Skeletal muscle tissue (tissue), 4 donors: Measurements from ENCODE around the gene MICAL3. TPM values are rescaled to one million over a fixed set of nuclear protein-coding genes. Genes with fewer than 3 reads are reported as not detected.

Source experiments
- H3K27ac ChIP-seq: one replicate; pipeline ENCODE4 v1.7.0; 2013; ENCODE audit warnings: mild to moderate bottlenecking, low read depth, low read length, inconsistent platforms
- H3K27me3 ChIP-seq, 3 donors: one replicate each; pipeline ENCODE4 v1.7.0; 2013; ENCODE audit warnings: low read length in 3 of 3; ENCODE audit not compliant: control insufficient read depth in 3 of 3, insufficient read depth in 3 of 3
- H3K36me3 ChIP-seq, 3 donors: one replicate each; pipeline ENCODE4 v1.7.0; 2013; ENCODE audit warnings: low read length in 3 of 3; ENCODE audit not compliant: control insufficient read depth in 3 of 3, insufficient read depth in 3 of 3
- H3K4me1 ChIP-seq, 3 donors: one replicate each; pipeline ENCODE4 v1.7.0; 2013; ENCODE audit warnings: low read length in 3 of 3, mild to moderate bottlenecking in 3 of 3; ENCODE audit not compliant: control insufficient read depth in 3 of 3, insufficient read depth in 3 of 3
- H3K4me3 ChIP-seq, 3 donors: one replicate each; pipeline ENCODE4 v1.7.0; 2013; ENCODE audit warnings: low read length in 3 of 3
- H3K9ac ChIP-seq, 3 donors: one replicate each; pipeline ENCODE4 v1.7.0; 2013; ENCODE audit warnings: low read length in 3 of 3, mild to moderate bottlenecking in 3 of 3, moderate library complexity in 2 of 3, low read depth in 1 of 3
- H3K9me3 ChIP-seq, 3 donors: one replicate each; pipeline ENCODE4 v1.7.0; 2013; ENCODE audit warnings: low read length in 3 of 3; ENCODE audit not compliant: control insufficient read depth in 3 of 3
- total RNA-seq: library from RNA; depleted of rRNA; stranded (reverse); fragments of >200 nt; gene quantifications from one replicate; pipeline ENCODE4 v1.2.3, GENCODE V29; 2014
- donor health status: Osteomylitis.

The MICAL3 gene
- total RNA-seq, 1 donor from 2014 or later, result 20.9 TPM

DNA sequence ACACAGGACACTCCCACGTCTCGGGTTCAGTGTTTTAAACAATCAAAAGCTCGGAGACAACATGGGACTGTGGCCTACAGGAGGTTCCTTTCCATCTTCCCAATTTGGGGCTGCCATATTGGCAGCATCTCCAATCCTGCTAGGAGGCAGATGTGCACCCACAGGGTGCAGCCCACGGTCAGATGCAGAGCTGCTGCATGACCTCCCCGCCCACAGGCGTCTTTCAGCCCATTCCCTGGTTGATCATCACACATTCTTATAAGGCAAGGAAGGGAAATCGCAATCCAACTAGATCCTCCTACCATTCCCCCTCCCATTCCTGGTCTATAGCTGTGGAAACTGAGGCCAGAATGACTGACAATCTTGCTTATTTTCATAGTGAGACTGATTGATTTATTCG, 121.4 kb downstream of the MICAL3 start:
- peaks cover 18 to 45% (median 26%) of the 10 kb centered on the region in 3 donors for H3K36me3 ChIP-seq
- no peak overlapping the region for H3K9ac ChIP-seq
- H3K4me3 ChIP-seq, result no peak overlapping the region
- no peaks in the 10 kb centered on the region for H3K9me3 ChIP-seq
- H3K27ac ChIP-seq, result no peak overlapping the region
- H3K27me3 ChIP-seq, result no peaks in the 10 kb centered on the region
- H3K4me1 ChIP-seq, result peaks cover 26 to 62% (median 36%) of the 10 kb centered on the region in 3 donors

DNA sequence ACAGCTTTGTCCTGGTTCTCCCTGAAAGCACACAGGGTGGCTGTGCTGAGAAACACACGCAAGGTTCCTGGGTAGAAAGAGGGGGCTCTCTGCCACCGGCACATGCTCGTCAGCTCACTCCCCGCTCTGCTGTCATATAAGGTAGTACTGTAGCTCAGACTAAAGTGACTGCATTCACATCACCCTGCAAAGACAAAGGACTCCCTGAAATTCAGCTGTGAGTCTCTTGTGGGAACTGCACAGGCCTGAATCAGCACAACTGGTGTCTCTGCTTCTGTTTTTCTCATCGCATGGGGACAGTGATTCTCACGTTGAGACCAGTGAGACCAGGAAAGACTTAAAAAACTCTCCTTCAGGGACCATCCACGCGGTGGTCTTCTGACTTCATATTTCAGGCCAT, 126.0 kb downstream of the MICAL3 start:
- Histone ChIP-seq H3K27me3 (no peaks in the 10 kb centered on the region), H3K36me3 (peaks cover 22 to 35% (median 30%) of the 10 kb centered on the region in 3 donors), H3K4me3 (no peak overlapping the region), H3K9ac (peak overlapping the region; percentile 2 to 51 (median 30)), H3K9me3 (no peaks in the 10 kb centered on the region), H3K4me1 (peaks cover 16 to 34% (median 18%) of the 10 kb centered on the region in 3 donors), H3K27ac (peak overlapping the region; percentile 14)

DNA sequence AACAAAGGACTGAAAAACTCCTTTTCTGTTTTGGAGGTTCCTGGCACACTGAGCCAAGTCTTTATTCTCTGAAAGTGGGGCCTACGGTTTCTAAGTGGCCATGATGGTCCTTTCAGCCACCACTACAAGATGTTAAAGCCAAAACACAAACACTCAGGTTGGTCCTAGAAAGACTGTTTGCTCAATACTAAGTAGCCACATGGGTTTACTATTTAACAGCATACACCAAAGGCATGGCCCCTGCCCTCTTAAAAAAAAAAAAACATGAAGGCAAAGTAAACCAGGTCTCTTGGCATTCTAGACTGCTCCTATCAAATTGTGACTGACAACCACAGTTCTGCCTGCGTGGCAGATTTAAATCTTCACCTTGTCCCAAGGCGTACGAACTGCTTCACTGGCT, 126.5 kb downstream of the MICAL3 start:
- Histone ChIP-seq H3K4me3 (no peak overlapping the region), H3K4me1 (peaks cover 11 to 32% (median 13%) of the 10 kb centered on the region in 3 donors), H3K27ac (peak overlapping the region; percentile 14), H3K9me3 (no peaks in the 10 kb centered on the region), H3K9ac (peak overlapping the region in 2 of 3 donors; percentile 2 to 51), H3K36me3 (peaks cover 27 to 40% (median 34%) of the 10 kb centered on the region in 3 donors), H3K27me3 (no peaks in the 10 kb centered on the region)

DNA sequence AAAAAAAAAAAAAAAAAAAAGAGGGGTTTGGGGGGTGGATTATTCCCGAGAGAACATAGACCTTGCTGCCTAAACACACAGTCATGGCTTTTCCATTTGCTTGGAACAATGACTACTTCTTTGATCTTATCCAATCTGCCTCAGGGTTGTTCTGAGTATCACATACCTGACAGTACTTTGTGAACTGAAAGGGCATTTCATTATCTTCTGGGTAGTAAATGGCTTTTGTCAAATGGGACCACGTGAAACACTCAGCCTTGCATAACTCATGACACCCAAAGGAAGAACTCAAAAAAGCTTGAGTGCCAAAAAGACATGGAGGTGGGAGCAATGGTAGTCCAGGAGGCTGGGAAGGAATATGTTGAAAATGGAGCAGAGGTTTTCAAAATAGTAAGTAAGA, 126.9 kb downstream of the MICAL3 start:
- no peaks in the 10 kb centered on the region for H3K27me3 ChIP-seq
- peak overlapping the region; percentile 14 for H3K27ac ChIP-seq
- peaks cover 31 to 38% (median 38%) of the 10 kb centered on the region in 3 donors for H3K36me3 ChIP-seq

DNA sequence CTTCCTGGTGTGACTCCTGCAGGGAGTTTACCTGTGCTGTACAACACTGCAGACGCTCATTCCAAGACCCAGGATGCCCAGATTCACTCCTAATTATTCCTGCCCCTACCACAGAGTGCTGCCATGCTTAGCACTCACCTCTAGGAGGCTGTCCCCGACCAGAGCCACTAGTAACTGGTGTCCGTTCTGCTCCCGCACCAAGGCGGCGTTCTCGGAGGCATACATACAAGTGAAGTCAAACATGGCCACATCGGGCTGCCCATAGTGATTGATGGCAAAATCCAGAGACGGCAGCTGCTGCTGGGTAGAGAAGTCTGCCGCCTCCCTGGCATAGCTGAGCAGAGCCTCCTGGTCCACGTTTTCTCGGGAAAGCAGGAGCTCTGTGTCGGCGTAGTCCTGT, 127.8 kb downstream of the MICAL3 start:
- H3K9me3 ChIP-seq, result no peaks in the 10 kb centered on the region
- peak overlapping the region; percentile 70 for H3K27ac ChIP-seq
- H3K36me3 ChIP-seq, result peaks cover 31 to 38% (median 35%) of the 10 kb centered on the region in 3 donors
- H3K4me3 ChIP-seq, result peak overlapping the region in 1 of 3 donors; percentile 38
- peaks cover 18 to 42% (median 18%) of the 10 kb centered on the region in 3 donors for H3K4me1 ChIP-seq
- H3K27me3 ChIP-seq, result no peaks in the 10 kb centered on the region
- H3K9ac ChIP-seq, result peak overlapping the region in 1 of 3 donors; percentile 47

More for the DNA sequence above, 126.9 kb downstream of the MICAL3 start:
- Histone ChIP-seq H3K4me1 (peaks cover 11 to 34% (median 12%) of the 10 kb centered on the region in 3 donors), H3K9me3 (no peaks in the 10 kb centered on the region), H3K4me3 (no peak overlapping the region), H3K9ac (no peak overlapping the region)

DNA sequence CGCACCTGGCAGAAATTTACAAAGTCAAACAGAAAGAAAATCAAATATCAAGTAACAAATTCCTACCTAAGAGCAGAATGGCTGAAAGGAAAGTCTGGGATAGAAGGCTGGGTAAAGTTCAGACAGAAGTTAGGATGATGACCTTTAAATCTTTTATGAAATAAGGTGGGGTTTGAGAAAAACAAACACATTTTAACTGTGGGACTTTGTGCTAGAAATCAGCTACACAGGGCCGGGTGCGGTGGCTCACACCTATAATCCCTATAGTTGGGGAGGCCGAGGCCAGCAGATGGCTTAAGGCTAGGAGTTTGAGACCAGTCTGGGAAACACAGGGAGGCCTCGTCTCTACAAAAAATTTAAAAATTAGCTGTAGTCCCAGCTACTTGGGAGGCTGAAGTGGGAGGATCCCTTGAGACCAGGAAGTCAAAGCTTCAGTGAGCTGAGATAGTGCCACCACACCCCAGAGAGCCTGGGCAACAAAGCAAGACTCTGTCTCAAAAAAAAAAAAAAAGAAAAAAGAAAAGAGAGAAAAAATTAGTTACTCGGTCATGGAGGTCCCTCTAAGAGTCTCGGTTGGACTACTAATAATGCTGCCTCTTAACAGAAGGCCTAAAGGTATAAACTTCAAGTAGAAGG, 130.3 kb downstream of the MICAL3 start:
- Histone ChIP-seq H3K27me3 (no peaks in the 10 kb centered on the region), H3K9ac (no peak overlapping the region), H3K36me3 (peaks cover 24 to 34% (median 32%) of the 10 kb centered on the region in 3 donors), H3K4me3 (no peak overlapping the region), H3K9me3 (no peaks in the 10 kb centered on the region), H3K4me1 (peaks cover 42 to 65% (median 42%) of the 10 kb centered on the region in 3 donors), H3K27ac (no peak overlapping the region)

DNA sequence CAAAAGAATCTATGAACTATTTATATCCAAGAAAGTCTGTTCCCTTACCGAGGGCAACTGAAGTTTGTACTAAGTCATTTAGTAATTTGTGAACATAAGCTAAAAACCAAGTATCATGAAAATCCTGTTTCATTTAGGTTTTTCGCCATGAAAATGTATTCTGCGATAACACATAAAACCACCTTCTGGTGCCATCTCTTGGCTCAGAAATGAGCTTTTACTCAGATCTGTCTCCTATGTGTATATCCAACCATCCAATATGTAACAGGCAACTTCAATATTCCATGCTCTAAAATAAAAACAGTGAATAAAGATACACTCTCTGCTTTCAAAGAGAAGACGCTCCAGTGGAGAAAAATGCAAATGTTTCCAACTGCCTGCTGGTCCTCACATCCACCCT, 132.0 kb downstream of the MICAL3 start:
- peak overlapping the region; percentile 98 for H3K27ac ChIP-seq
- H3K9ac ChIP-seq, result peak overlapping the region in 2 of 3 donors; percentile 37 to 73
- H3K4me1 ChIP-seq, result peaks cover 48 to 66% (median 56%) of the 10 kb centered on the region in 3 donors
- no peaks in the 10 kb centered on the region for H3K9me3 ChIP-seq
- H3K36me3 ChIP-seq, result peaks cover 22 to 39% (median 25%) of the 10 kb centered on the region in 3 donors
- H3K4me3 ChIP-seq, result no peak overlapping the region
- H3K27me3 ChIP-seq, result no peaks in the 10 kb centered on the region

DNA sequence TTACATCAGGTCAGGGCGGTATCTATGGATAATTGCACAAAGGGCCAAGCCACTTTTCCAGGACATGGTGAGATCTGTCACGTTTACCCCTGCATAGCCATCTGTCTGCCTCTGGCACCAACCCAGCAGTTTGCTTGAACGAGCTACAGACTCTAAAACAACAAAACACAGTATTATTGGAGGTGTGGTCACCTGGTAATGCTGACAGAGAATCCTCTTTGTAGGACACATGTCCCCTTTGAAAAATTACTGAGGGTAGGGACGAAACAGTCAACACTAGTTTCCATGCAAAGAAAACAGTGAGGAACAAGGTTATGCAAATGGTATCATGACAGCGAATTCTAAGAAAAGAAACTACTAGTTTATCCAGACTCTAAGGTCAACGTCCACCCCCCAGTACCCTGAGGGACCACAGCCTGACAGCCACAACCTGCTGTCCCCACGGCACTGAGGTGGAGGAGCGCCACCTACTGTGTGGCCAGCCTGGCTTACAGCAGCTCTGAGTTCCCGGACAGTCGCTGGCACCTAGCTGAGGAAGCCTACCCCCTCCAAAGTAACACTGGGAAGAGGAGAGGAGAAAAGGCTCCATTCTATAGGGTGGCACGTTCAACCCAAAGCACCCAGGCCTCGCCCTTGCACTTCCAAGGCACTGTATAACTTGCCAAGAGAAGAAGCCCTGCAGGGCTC, 132.7 kb downstream of the MICAL3 start:
- Histone ChIP-seq H3K4me1 (peaks cover 43 to 63% (median 54%) of the 10 kb centered on the region in 3 donors), H3K36me3 (peaks cover 22 to 41% (median 25%) of the 10 kb centered on the region in 3 donors), H3K9ac (peak overlapping the region; percentile 37 to 73 (median 68)), H3K9me3 (no peaks in the 10 kb centered on the region), H3K27ac (peak overlapping the region; percentile 98), H3K27me3 (no peaks in the 10 kb centered on the region), H3K4me3 (no peak overlapping the region)

DNA sequence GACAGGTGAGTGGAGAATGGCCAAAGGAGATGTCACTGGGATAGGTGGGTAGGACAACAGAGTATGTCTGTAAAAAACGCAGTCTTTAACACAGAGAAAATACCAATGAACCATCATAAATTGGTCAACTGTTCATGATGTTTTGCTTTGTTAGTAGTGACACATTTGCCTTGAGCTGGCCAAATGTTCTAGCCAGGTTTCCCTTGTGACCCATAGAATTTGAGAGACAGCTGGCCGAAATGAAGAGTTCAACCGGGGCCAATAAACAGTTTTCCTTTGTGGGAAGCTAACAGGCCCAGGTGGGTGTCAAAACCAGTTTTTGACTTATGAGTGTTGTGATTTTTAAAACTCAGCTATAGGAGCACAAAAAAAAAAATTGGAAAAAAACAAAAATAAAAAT, 133.5 kb downstream of the MICAL3 start:
- peaks cover 25 to 41% (median 29%) of the 10 kb centered on the region in 3 donors for H3K36me3 ChIP-seq
- peaks cover 43 to 59% (median 49%) of the 10 kb centered on the region in 3 donors for H3K4me1 ChIP-seq
- no peaks in the 10 kb centered on the region for H3K9me3 ChIP-seq
- no peaks in the 10 kb centered on the region for H3K27me3 ChIP-seq
- peak overlapping the region; percentile 98 for H3K27ac ChIP-seq
- H3K9ac ChIP-seq, result peak overlapping the region; percentile 68 to 73 (median 71)
- H3K4me3 ChIP-seq, result peak overlapping the region; percentile 18 to 41 (median 40)

DNA sequence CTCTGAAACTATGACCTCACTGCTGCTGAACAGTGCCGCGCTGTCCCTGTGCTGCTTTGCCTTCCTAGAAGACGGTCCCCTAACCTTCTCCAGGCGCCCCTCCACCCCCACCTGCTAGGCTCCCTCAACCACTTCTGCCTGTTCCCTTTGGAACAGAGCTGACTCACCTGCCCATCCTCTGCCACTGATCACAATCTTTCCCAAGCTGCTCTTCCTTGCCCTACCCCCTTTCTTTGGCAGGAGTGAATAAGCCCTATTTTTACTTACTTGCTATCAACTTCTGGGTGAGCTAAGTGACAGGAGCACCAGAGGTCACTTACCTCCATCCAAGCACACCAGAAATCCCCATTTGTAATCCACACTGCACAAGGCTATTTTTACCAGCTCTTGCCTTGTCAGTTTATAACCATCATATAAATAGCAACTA, 134.1 kb downstream of the MICAL3 start:
- Histone ChIP-seq H3K27me3 (no peaks in the 10 kb centered on the region), H3K4me3 (peak overlapping the region; percentile 23 to 41 (median 40)), H3K27ac (peak overlapping the region; percentile 98), H3K36me3 (peaks cover 29 to 45% (median 31%) of the 10 kb centered on the region in 3 donors), H3K9me3 (no peaks in the 10 kb centered on the region), H3K4me1 (peaks cover 43 to 59% (median 49%) of the 10 kb centered on the region in 3 donors), H3K9ac (peak overlapping the region; percentile 68 to 73 (median 71))
